HG02981 (cell line): Measurements from ENCODE around the gene CABLES2.

Experiments
- ATAC-seq: cut with Tn5 transposase; IDR thresholded peaks from one replicate; pipeline ENCODE4 v1.9.1; 2021; ENCODE audit warnings: mild to moderate bottlenecking, moderate library complexity; ENCODE audit not compliant: unreplicated experiment

CABLES2 gene

GRCh38 chr20:62405108-62405980 lies 1.7 kb downstream of the CABLES2 start:
- no peak for ATAC-seq

DNA sequence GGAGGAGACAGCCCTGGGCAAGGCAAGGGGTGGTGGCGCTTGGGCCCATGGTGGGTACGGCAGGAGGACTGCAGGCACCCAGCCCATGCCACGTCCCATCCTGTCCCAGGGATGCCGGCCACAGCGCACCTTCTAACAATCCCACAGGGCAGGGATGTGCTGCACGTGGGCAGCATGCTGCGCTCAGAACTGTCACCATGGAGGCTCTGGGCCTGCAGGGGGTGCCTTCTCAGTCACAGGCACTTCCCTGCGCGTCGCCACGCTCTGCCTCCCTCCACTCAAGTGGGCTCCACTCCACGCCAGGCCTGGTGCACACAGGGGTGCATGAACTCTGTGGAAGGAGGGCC lies 2.4 kb downstream of the CABLES2 start:
- ATAC-seq, result no peak

DNA sequence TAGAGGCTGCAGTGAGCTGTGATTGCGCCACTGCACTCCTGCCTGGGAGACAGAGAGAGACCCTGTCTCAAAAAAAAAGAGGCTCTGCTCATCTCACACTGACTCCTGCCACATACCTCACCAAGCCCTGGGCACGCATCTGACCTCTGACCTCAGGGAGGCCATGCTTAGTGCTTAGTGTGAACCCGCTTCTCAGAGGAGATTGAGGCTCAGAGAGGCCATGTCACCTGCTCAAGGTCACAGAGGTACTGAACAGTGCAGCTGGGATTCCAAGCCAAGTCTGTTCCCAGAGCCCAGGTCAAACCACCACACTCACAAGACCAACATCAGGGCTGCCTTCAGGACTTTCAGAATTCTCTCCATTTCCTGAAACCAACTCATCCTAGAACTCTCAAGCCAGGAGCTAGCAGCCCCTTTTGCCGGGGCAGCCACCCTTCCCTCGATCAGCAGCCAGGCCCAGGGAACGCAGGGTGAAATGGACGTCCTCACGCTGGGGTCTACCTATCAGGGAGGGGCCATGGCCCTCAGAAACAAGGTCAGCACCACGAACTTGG lies 2.9 kb downstream of the CABLES2 start:
- no peak for ATAC-seq

GRCh38 chr20:62403331-62403730 lies 3.8 kb downstream of the CABLES2 start:
- no peak for ATAC-seq

GRCh38 chr20:62402456-62403150 lies 4.5 kb downstream of the CABLES2 start:
- no peak for ATAC-seq

DNA sequence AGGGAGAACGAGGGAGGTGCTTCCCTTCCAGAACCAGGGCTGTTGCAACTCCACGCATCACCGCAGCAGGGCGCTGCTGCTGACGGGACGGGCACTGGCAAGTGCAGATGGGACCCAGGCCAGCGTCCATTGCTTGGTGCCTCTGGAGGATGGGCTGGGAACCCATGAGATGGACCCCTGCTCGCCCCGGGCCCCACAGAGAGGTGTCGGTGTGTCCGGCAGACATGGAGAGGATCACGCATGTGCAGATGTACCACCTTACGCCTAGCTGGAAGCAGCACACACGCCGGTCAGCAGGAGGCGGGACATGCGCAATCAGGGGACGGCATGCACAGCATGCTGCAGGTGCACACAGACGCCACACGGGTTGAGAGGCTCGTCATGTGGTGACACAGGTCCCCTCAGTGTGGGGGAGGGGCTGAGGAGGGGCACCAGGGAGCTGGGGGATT lies 5.7 kb downstream of the CABLES2 start:
- ATAC-seq, result no peak

DNA sequence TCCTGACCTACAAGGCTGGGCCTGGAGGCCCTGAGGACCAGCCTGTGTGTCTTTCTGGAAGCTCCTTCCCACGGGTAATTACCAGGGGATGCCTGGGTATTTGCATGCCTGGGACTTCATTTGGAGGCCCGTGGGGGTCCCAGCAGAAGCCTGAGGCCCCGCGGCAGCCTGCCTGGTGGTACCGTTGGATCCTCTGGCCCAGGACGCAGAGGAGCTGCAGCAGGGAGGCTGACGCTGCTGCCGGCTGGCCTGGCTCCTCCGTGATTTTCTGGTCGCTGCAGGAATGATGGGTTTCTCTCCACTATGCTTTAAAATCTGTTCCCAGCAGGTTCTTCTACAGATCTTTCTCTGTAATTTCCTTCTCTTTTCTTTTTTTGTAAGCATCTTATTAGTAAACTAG lies 6.5 kb downstream of the CABLES2 start:
- ATAC-seq, result no peak

- ATAC-seq, result no peak
These were observed 7.1 kb downstream of the CABLES2 start for GRCh38 chr20:62400021-62400420.

GRCh38 chr20:62398120-62398821 lies 8.8 kb downstream of the CABLES2 start:
- no peak for ATAC-seq

DNA sequence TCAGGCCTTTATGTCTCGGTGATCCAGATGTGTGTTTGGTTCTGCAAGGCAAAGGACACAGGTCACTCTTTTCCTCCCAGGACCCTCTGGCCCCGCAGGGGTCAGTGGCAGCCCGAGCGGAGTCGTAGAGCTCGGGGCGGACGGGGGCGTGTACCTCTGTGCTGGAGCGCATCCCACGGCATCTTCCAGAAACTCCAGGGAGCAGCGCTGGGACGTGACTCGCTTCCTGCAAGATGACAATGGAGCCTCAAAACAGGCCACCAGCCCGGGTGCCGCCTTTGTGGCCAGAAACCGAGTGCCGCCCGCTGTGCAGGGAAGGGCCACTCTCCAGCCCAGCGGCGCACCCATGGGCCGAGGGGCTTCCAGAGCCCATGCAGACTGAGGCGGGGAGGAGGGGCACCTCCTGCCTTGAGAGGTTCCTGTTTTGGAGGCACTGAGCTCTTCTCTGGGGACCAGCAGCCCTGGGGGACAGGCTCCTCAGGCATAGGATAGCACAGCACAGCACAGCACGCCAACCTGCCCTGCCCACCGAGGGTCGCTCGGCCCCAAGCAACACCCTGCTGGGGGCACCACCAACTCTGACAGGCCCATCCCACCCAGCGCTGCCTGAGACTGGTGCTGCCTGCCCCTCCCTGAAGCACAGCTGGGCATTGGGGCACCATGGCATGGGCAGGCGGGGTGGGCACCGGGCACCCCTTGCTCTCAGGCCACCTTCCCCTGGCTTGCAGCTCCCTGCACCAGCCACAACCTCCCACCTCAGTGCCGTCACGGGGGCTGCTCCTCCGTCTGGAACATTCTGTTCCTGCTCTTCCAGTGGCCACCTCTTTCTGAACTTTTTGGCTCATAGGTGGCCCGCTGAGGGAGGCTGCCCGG lies 10.5 kb downstream of the CABLES2 start:
- no peak for ATAC-seq

DNA sequence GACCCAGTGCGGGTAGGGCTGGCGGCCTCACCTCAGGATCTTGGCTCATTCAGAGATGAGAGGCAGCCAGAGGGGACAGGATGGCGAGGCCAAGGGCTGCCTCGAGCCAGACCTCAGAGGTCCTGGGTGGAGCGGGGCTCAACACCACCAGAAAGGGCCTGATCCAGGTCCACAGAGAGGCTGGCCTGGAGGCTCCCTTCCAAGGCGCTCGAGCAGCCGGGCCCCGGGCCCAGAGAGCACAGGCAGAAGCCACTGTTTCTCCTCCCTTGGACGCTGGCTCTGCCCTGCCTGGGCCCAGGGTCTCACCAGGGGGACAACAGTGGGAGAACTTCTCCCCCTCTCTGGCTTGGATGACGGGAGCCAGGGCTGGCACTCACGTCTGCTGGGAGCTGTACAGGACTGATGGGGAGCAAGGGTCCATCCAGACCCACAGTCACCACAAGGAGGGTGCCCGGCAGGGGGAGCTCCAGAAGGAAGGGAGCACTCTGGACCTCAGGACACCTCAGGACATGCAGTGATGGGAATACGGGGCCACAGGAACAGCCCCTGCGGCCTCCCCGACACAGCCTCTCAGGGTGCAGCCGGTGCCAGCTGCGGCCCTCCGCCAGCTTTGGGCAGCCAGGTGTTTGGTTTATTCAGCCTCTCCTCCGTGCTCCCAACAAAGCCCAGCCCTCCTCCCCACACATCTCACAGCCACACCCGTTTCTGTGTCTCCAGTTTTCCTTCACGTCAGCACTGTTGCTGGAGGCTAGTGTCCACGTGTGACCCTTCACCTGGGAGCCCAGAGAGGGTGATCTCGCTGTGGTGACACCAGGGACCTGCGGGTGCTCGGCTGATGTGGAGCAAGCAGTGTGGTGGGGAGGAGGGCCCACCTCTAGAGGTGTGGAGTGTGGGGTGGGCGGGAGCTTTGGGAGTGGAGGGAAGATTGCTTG lies 11.5 kb downstream of the CABLES2 start:
- no peak for ATAC-seq

GRCh38 chr20:62394248-62395245 lies 12.5 kb downstream of the CABLES2 start:
- ATAC-seq, result no peak

DNA sequence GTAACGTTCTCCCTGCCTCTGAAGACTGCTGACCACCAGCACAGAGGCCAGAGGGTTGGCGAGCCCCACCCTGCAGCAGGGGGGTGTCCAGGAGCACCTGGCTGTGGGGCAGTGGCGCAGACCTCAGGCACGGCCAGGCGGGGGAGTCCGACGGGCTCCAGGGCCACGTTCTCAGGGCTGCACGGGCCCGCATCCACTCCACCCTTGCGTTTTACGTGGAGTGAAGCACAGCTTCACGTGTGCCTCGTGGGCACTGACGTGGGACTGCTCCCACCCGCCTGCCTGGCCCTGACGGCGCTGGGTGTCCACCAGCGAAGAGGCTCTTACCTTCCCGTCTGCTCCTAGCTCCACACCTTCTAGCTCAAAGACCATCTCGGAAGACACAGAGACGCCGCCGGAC lies 13.3 kb downstream of the CABLES2 start:
- ATAC-seq, result no peak

DNA sequence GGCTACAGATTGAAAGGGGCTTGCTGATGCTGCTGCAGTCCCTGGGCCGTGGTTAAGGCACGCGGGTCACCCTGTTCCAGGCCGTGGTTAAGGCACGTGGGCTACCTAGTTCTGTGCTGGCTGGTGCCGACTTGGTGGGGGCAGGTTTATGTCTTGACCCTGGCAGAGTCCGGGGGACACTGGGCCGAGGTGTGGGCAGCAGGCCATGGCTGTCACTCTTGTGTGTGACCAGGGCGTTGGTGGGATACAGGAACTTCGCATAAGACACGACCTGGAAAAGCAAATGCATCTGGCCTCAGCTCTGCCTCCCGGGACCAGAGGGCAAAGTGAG lies 13.8 kb downstream of the CABLES2 start:
- no peak for ATAC-seq

GRCh38 chr20:62392621-62393334 lies 14.3 kb downstream of the CABLES2 start:
- no peak for ATAC-seq

DNA sequence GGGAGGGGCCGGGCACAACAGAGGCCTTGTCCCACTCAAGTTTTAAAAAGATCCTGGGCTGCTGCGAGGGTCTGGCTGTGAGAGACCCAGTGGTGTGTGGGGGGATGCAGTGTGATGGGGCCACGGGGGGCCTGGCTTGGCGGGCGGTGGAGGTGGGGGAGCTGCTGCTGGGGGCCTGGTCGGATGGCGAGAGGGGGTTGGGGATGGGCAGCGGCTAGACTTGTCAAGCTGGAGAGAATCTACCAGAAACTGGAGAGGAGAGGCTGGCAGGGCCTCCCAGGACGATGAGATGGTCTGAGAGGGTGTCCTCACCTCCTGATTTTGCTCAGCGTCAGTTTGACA lies 15.0 kb downstream of the CABLES2 start:
- ATAC-seq, result no peak

GRCh38 chr20:62391165-62392076 lies 15.7 kb downstream of the CABLES2 start:
- ATAC-seq, result no peak
